Activated CD4-positive, alpha-beta T cell treated with anti-CD3 and anti-CD28 coated beads, Interleukin-10, Interleukin-2, amounts not matched to agents 100 ng/mL and 50 ng/mL, durations not matched to agents 16 hours and 8 hours (primary cell): ENCODE results near the gene TMEM63A.

Source experiments
- DNase-seq: peaks from one replicate; pipeline ENCODE4 v3.0.0-alpha.2; 2020

Gene TMEM63A

DNA sequence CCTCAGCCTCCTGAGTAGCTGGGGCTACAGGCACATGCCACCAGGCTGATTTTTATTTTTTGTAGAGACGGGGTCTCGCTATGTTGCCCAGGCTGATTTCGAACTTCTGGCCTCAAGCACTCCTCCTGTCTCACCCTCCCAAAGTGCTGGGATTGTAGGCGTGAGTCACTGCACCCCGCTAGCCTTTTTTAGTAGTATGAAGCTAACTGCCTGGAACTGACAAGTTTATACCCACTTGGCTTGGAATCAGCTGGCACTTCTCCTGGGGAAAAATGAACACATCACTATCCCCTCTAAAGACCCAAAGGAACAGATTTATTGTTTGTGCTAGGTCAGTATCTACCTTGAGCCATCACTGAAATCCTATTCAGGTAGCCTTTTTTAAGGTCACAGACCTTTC is 19.0 kb downstream of the TMEM63A start:
- DNase-seq: no peak

DNA sequence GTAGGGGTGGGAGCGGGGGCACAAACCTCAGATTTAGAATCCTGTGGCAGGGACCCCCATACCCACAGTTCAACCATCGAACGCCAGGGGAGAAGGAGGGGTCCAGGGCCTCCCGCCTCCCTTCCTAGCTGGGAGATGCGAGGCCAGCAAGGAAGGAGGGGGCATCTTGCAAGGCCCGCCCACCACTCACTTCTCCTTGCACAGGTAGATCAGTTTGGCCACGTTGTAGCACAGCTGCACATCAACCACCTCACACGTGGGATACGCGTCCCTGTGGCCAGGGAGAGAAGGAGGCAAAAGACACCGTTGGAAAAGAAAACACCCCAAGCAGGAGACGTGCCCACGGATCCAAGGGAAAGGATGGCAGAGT is 19.6 kb downstream of the TMEM63A start:
- no peak for DNase-seq

DNA sequence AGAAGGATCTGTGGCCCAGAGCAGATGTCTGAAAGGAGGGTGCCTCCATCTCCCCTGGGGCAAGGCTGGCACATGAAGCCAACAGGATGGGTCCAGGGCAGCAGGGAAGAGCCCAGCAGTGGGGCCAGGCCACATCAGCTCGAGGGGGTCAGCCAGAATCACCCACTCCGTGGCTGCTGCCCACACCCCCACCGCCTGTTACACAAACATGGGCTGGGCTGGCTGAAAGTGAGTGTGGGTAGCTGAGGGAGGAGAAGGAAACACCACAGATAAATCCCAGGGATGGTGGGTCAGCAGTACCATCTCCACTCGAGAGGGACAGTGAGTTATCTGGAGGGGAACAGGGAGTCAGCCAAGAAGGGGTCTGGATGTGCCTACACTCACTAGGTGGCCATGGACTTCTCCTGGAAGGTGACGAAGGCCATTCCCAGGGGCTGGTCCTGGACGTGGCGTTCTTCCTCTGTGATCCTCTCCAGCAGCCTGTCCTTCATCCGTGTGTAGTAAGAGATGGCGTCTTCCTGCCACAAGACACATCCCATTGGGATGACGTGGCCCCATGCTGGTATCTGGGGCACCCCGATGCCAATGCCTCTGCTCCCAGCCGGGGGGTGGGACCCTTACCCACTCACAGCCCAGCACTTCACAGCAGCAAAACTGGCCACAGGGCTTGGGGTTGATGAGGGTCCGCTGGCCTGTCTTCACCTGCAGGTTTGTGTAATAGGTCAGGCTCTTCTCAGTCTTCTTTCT is 20.2 kb downstream of the TMEM63A start:
- no peak for DNase-seq

DNA sequence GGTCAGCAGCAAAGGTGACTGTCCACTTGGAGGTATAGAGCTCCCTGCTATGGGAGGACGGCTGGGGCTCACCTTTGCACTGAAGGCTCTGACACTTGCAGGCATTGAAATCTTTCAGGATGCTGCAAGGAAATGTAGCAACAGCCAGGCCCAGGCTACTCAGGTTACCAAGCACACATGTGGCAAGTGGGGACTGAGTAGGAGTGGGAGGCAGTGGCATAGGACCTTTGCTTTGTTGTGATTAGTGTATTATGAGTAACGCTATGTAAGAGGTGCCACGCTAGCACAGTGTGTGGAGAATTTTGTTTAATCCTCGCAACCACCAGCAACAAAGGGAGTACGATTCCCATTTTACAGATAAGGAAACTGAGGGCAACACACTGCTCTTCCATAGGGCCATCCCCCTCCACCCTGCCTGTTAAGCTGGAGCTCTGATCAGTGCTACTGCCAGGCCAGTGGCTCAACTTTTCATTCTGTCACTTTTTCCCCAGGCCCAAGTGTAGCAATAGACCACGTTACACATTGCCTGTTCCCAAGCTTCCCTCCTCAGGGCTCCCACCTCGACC is 21.2 kb downstream of the TMEM63A start:
- DNase-seq: no peak

DNA sequence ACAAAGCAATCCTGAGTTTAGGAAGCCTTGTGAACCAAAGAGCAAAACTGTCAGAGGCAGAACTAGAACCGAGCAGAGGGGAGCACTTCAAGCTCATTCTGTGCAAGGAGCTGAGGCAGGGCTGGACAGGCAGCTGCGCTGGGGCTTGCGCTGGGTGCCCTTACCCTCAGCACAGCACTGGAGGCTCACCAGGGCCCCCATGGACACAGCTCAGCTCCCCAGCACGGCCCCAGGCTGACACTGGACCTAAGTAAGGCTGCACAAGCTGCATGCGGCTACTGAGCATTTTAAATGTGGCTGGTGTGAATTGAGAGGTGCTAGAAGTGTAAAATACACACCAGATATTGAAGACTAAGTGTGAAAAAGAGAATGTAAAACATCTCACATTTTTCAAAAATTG is 22.1 kb downstream of the TMEM63A start:
- no peak for DNase-seq

DNA sequence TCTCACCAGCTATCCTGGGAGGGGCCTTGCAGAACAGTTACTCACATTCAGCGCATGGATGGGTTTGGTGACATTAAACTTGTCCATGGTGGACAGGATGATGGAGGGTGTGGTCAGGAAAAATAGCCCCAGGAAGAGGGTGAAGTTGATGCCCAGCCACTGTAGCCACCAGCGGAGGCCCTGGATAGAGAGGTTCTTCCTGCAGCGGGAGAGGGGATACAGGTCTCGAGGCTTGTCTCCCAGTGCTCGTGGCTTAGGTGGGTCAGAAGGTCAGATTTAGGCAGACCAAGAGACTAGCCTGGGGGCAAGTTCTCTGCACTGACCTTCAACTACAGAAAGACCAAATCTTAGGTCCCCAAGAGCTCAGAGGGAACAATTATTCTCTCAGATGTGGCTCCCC is 23.0 kb downstream of the TMEM63A start:
- no peak for DNase-seq

DNA sequence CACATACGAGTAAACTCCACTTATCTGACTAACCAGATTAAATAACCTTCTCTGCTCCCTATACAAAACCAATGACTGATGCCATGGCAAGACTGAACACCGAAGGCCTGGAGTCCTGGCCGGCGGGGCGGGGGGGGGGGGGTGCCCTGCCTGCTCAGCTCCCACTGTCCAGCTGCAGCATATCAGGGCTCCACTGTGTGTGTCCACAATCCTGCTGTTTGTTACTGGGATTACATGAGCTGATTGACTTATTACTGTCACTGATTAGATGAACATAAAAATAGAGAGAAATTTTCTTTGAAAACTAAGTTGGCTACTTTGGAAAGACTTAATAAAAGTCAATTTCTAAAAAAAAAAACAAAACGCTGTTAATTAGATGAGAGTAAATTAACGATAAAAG is 24.9 kb downstream of the TMEM63A start:
- DNase-seq: no peak

DNA sequence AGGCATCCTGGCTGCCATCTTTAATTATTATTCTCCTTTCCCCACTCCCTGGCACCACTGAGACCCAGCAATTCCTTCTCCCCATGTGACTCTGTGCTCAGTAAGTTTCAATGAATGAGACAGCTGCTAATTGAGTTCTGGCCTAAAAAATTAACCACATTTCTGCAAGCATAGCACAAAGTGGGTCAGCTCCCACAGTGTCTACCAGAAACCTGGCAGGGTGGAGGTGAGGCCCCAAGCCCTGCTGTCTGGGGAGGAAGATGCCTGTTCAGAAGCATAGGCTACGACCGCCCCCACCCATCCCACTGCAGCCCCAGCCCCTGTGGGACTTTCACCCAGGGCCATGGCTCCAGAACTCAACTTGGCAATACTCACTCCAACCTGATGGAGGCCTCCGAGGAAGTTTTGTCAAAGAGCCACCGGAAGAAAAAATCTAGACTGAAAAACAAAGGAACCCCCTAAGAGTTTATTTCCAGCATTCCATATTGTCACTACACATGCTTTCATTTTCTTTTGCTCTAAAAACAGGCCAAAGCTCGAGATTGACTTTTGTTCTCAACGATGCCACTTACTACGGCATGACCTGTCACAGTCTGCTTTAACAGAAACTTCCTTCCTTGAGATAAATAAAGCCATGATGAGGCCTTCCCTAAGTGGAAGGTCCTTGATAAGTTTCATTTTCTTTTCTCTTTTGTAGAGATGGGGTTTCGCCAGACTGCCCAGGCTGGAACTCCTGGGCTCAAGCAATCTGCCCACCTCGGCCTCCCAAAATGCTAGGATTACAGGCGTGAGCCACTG is 26.5 kb downstream of the TMEM63A start:
- no peak for DNase-seq

DNA sequence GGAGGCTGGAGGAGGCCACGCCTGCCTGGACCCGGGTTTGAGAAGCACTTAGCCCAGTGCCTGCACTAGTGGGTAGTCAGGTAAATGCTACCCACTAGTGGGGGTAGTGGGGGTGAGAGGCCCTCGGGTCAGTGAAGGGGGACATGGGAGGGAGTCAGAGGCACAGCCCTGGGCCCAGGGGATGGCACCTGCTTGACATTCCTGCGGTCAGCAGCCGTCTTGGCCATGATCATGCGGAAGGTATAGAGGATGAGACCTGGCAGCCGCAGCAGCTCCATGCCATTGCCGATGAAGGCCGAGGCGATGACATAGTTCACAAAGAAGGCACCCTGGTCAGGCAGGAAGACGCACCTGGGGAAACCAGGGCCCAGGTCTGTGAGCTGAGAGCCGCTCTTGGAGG is 28.7 kb downstream of the TMEM63A start:
- no peak for DNase-seq

DNA sequence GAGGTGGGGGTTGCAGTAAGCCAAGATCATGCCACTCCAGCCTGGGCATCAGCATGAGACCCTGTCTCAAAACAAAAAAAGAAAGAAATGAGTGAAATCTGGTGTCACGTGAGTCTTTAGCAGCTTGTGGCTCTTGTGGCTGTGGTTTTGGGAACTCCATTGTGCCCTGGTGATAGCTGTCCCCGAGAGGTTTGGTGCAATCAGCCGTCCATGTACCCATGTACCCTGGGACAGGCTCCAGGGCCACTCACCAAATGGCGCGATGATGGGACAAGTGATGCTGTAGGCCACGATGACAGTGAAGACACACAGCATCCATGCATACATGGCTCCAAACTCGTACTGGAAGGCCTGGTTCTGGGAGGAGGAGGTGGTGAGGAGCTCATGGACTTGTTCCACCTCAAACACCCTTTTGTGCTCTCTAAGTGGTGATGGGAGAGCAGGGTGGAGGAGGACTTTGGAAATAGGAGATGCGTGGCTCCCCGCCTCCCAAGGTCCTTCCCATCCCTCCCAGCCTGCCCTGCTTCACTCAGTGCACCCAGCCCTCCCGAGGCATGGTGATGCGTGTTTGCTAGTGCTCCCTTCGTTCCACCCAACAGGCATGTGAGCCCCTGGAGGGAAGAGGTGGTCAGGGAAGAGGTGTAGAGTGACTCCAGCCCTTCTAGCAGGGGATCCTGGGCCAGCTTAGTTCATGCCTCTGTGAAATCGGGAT is 29.6 kb downstream of the TMEM63A start:
- no peak for DNase-seq

DNA sequence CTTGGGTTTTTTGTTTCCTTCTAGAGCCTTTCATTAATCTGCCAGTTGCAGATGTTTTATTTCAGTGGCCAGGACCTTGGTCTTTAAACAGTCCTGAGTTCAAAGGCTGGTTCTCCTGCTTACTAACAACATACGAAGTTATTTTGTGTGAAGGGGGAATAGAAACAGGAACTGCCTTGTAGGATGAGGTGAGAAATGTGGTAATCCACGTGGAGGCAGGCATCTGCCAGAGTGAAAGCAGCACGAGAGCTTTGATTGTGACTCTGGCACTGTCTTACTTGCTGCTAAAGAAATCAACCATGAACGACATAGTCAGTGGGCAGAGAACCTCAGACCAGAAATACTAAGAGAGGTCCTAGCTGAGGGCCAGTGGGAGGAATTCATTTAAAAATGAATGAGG is 30.4 kb downstream of the TMEM63A start:
- DNase-seq: no peak

DNA sequence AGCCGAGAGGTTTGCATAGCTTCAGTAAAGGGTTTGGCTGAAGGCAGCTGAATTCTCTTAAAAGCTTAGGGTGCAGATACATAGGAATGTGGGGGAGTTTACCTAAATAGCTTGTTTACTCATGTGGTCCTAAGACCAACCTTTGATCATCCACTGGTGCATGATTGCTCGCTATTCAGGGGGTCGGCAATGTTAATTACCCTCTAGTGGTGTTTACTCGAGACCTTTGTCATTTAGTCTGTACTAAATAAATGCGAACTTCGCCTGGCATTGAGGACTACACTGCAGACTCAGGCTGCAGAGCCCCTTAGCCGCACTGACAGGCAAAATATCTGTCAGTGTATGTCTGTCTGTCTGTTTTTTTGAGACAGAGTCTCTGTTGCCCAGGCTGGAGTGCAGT is 31.8 kb downstream of the TMEM63A start:
- DNase-seq: no peak

DNA sequence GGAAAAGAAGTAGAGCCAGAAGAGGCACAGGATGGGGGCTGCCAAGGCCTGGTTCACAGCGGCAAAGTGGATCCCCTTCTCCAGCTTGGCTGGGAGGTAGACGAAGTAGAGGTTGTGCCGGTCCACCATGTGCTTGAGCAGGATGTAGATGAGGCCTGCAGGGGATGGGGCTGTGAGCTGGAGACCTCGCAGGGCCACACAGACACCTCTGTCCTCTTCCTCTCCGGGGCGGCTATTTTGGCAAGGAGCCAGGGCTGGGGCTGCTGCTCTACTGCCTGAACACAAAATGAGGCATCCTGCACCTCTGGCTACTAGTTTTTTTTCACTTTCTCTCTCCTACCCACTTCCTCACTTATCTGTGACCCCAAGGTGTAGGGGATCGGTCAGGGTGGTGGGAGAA is 32.3 kb downstream of the TMEM63A start:
- DNase-seq: no peak

DNA sequence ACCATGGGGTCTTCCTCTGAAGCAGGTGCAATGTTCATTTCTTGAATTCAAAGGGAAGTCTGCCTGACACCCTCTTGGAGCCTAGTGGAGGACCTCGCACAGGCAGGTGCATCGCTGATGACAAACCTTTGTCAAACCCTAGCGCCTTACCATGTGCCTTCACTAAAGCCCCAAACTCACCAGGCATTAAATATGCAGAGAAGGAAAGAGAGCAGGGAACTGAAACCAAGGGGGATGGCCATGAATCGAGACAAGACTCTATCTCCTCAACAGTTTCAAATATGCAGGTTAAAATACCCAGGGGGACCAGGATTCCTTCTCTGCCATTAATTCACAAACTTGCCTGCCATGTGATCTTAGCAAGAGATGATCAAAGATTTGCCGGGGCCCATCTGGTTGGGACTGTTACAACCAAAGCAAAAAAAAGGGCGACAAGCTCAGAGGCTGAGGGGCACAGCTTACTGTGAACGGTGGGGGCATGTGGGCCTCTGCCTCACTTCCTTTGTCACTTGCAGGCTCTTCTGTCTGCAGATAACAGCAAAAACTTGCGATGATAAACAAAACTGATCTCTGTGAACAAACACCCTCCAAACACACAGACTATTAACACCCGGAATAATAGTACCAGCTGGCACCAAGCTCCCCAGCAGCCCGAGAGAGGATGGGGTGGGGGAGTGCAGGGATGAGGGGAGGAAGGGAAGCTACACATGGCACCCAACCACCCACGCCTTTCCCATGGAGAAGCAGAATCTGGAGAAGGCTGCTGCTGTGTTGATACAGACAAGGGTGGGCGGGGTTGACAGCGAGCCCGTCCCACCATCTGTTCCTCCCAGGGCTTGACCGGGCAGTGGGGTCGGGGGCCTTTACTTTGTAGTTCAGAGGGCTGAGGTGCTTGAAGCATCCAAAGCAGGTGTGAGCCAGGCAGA is 33.9 kb downstream of the TMEM63A start:
- no peak for DNase-seq

DNA sequence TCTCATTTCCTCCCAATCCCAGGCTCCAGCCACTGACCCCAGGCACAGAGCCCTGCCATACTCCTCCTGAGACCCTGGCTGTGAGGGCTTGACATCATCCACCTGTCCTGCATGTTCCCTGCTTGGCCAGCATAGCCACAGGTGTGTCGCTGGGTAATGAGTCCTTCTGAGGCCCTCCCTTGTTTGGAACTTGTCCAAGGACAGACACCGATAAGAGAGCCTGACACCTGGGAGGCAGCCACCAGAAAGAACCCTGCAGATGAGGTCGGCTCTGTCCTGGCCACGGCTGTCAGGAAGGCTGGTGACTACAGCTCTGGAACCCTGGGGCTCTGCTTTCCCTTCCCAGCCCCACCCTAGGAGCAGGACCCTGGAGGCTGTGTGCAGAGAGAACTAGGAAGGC is 34.6 kb downstream of the TMEM63A start:
- no peak for DNase-seq

DNA sequence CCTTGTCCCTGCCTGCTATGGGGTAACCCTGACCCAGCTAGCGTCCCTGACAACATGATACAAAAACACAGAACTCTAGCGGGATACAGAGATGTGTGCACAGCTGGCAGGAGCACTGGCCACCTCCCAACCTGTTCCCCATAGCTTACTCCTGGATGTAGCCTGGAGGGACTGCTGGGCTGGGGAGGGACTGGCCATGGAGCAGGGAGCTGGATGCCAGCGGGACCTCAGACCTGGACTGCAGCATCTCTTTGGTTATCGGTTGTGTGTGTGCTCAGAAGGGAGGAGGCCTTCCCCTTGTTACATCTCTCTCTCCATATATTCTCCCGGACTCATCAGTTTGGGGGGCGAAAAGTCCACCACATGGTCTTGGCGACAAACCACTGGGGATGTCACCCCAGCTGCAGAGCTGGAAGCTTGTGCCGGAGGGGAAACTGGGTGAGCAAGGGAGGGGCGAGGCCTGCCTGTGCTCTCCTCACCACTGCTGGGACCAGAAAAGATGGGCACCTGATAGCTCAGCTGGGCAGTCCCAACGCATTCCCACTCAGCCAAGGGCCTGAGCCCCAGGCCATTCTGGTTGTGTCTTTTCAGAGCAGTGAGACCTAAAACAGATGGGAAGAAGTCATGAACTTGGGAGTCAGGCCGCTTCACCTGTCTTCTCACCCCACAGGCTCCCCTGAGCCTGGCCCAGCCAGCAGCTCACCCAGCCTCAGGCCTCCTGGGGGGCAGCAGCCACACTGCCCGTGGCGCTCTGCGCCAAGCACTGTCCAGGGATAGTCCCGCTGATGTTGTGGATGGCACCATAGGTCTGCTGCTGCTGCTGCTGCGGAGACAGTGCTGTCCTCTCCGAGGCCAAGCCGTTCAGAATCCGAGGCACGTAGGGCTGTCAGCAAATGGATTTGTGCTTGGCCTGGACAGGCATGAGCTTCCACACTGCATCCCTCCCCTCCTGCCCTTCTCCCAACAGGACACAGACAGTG is 35.6 kb downstream of the TMEM63A start:
- no peak for DNase-seq

DNA sequence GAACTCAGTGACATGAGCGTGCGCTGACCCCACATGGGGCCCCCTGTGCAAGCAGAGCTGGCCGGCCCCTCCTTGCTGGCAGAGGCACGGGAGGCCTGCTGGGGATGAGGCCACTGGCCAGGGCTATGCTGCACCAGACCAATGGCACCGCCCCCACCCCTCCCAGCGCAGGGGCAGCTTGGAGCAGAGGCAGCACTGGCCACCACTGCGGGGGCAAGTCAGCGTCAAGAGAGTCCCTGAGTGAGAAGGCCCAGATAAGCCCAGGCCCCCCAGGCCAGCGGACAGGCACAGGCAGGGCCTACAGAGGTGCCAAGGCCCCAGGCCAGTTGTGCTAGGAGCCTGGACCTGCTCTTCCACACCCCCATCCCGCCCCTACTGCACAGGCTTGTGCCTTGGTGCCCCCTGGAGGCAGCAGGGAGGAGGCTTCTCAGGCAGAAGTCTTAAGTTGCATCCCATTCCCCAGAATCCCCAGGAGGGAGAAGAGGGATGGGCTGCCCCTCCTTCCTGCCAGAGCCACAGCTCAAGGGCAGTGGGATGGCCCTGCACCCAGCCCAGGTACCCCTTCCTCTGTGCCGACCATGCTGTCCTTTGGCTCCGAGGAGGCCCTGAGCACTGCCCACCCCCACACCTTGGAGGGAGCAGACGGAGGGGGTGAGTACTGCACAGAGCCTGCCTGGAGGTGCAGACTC is 36.5 kb downstream of the TMEM63A start:
- peak; percentile 51 for DNase-seq

DNA sequence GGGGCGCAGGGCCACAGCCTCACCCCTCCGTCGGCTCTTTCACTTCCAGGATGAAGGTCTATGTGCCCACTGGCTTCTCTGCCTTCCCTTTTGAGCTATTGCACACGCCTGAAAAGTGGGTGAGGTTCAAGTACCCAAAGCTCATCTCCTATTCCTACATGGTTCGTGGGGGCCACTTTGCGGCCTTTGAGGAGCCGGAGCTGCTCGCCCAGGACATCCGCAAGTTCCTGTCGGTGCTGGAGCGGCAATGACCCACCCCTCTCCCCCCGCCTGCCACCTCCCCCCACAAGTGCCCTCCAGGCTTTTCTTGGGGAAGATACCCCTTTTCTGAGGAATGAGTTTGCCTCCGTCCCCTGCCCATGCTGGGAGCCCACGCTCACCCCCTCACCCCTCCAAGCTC is 37.1 kb downstream of the TMEM63A start:
- DNase-seq: no peak

DNA sequence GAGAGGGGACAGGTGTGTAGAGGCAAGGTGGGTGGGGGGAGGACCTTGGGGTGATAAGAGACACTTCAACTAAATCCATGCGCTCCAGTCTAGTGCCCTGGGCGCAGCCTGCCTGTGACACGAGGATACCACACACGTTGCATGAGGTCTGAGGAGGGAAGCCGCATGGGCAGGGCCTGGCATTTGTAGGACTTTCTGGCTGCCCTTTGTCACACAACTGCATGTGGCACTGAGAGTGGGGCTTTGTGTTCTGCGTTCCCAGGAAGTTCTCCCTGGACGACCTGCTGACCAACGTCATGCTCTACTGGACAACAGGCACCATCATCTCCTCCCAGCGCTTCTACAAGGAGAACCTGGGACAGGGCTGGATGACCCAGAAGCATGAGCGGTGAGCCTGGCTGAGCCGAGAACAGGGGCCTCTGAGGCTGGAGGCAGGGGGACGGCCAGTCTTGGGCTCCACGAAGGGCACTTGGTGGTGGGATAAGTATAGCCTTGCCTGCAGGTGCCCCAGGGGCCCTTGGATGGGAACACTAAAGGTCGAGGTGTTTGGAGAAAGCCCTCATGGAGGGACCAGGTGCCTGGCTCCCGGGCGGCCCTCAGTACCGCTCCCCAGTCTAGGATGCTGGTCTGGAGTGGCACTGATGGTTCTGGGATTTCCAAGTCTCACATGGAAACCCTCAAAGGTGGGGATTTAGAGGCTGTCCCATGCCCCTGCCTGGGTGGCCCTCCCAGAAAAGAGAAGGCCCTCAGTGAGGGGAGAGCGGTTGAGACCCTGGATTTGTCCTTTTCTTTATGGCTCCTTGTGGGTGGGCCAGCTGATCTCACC is 37.7 kb downstream of the TMEM63A start:
- no peak for DNase-seq

DNA sequence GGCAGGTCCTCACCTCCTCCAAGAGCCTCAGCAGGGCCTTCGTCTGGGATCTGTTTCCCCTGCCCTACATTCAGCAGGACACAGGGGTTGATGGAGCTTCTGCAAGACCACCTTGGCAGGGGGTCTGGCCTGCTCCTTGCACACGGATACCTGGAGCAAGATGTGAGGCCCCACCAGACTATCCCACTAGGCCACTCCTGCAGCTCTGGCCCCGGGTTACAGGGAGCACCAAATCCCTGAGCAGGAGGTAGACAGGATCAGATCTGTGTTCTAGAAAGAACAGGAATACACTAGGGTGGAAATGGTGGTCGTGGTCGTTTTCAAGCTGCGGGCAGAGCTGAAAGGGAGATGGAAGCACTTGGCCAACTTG is 38.8 kb downstream of the TMEM63A start:
- no peak for DNase-seq
